Ishikawa (cell line): ENCODE measurements around the gene PRRT2.

Experiments
- CEBPB ChIP-seq: IDR thresholded peaks from 2 replicates; pipeline ENCODE4 v1.6.1; 2012
- EP300 ChIP-seq: IDR thresholded peaks from 2 replicates; pipeline ENCODE4 v1.6.1; 2012; ENCODE audit warnings: borderline replicate concordance
- REST ChIP-seq: IDR thresholded peaks from 2 replicates; pipeline ENCODE4 v1.6.1; 2012; ENCODE audit warnings: low read depth, mild to moderate bottlenecking
- TEAD4 ChIP-seq: IDR thresholded peaks from 2 replicates; pipeline ENCODE4 v1.6.1; 2012
- YY1 ChIP-seq: IDR thresholded peaks from 2 replicates; pipeline ENCODE4 v1.6.1; 2012; ENCODE audit warnings: low read depth

- TF ChIP-seq TEAD4 (no peak), YY1 (no peak), REST (no peak), EP300 (no peak), CEBPB (no peak)
Measured at GRCh38 chr16:29808219-29808900, 3.6 kb upstream of the PRRT2 start.
